Thymus (tissue), 11 donors: ENCODE measurements around the gene DUSP9. TPM values are rescaled to one million over a fixed set of nuclear protein-coding genes. Genes with fewer than 3 reads are reported as not detected.

Source experiments
- DNase-seq, 9 donors: peaks; one replicate each; pipeline ENCODE4 v3.0.0-alpha.2; 2013; ENCODE audit warnings: low spot score in 9 of 9, low read depth in 6 of 9, missing footprints in 1 of 9
- H3K27ac ChIP-seq, 2 donors: one replicate each; pipeline ENCODE4 v1.5.1; 2013; ENCODE audit warnings: control low read depth in 1 of 2, low read depth in 1 of 2, low read length in 1 of 2, mild to moderate bottlenecking in 1 of 2, moderate library complexity in 1 of 2
- H3K27me3 ChIP-seq, 2 donors: one replicate each; pipeline ENCODE4 v1.5.1; 2013; ENCODE audit warnings: low read length in 1 of 2; ENCODE audit not compliant: control insufficient read depth in 2 of 2, insufficient read depth in 1 of 2
- H3K36me3 ChIP-seq, 2 donors: one replicate each; pipeline ENCODE4 v1.5.1; 2013; ENCODE audit warnings: low read length in 1 of 2, mild to moderate bottlenecking in 1 of 2, moderate library complexity in 1 of 2; ENCODE audit not compliant: control insufficient read depth in 2 of 2, insufficient read depth in 2 of 2
- H3K4me1 ChIP-seq, 2 donors: one replicate each; pipeline ENCODE4 v1.5.1; 2013; ENCODE audit warnings: low read length in 2 of 2; ENCODE audit not compliant: control insufficient read depth in 2 of 2, insufficient read depth in 2 of 2
- H3K4me3 ChIP-seq, 2 donors: one replicate each; pipeline ENCODE4 v1.5.1; 2013; ENCODE audit warnings: low read length in 2 of 2, control low read depth in 1 of 2, mild to moderate bottlenecking in 1 of 2
- H3K9me3 ChIP-seq, 2 donors: one replicate each; pipeline ENCODE4 v1.5.1; 2013; ENCODE audit warnings: low read length in 1 of 2, mild to moderate bottlenecking in 1 of 2; ENCODE audit not compliant: control insufficient read depth in 2 of 2, insufficient read depth in 1 of 2
- WGBS: extraction: QIAGEN DNeasy Blood & Tissue Kit; methylation state at CpG from one replicate; pipeline ENCODE4 v1.1.7; 2013; 5-methylcytosine and 5-hydroxymethylcytosine counted together
- polyA plus RNA-seq: library from polyadenylated mRNA; stranded (reverse); fragments of 200-250 nt; gene quantifications from one replicate; pipeline ENCODE4 v1.2.3, GENCODE V29; 2013
- total RNA-seq: library from RNA; stranded (reverse); fragments of 120-200 nt; gene quantifications from one replicate; pipeline ENCODE4 v1.2.4, GENCODE V29; 2013
- donor health status: healthy.

The DUSP9 gene
- total and polyA plus RNA-seq, 2 donors: 0.07 to 1.7 TPM

- DNase-seq: peak in 1 of 9 donors; percentile 43
- peaks cover 19 to 42% of the 10 kb centered on the region in 2 donors for H3K27me3 ChIP-seq
- H3K4me3 ChIP-seq: no peak overlapping the region
- no peak overlapping the region for H3K27ac ChIP-seq
- H3K36me3 ChIP-seq: no peaks in the 10 kb centered on the region
- WGBS: 50% methylated on average over 20 of the region's 20 CpGs
- H3K9me3 ChIP-seq: peaks cover 0 to 9% of the 10 kb centered on the region in 2 donors
- H3K4me1 ChIP-seq: peaks cover 0 to 40% of the 10 kb centered on the region in 2 donors
These were observed 8.4 kb upstream of the DUSP9 start for GRCh38 chrX:153638436-153639176.

GRCh38 chrX:153639177-153640044, 7.6 kb upstream of the DUSP9 start:
- WGBS: 91% methylated on average over 28 of the region's 28 CpGs
- DNase-seq: no peak
- peaks cover 0 to 44% of the 10 kb centered on the region in 2 donors for H3K4me1 ChIP-seq
- peaks cover 0 to 9% of the 10 kb centered on the region in 2 donors for H3K9me3 ChIP-seq
- H3K4me3 ChIP-seq: no peak overlapping the region
- H3K27ac ChIP-seq: no peak overlapping the region
- no peaks in the 10 kb centered on the region for H3K36me3 ChIP-seq
- peaks cover 27 to 48% of the 10 kb centered on the region in 2 donors for H3K27me3 ChIP-seq

GRCh38 chrX:153640045-153640686, 6.8 kb upstream of the DUSP9 start:
- peaks cover 0 to 13% of the 10 kb centered on the region in 2 donors for H3K9me3 ChIP-seq
- no peak overlapping the region for H3K4me3 ChIP-seq
- no peak for DNase-seq
- no peak overlapping the region for H3K27ac ChIP-seq
- no peaks in the 10 kb centered on the region for H3K36me3 ChIP-seq
- WGBS: 95% methylated on average over 23 of the region's 23 CpGs
- peaks cover 31 to 55% of the 10 kb centered on the region in 2 donors for H3K27me3 ChIP-seq
- peaks cover 0 to 44% of the 10 kb centered on the region in 2 donors for H3K4me1 ChIP-seq

- Histone ChIP-seq H3K4me1 (peaks cover 0 to 44% of the 10 kb centered on the region in 2 donors), H3K27ac (no peak overlapping the region), H3K36me3 (no peaks in the 10 kb centered on the region), H3K27me3 (peaks cover 37 to 63% of the 10 kb centered on the region in 2 donors), H3K9me3 (peaks cover 0 to 15% of the 10 kb centered on the region in 2 donors), H3K4me3 (no peak overlapping the region)
- no peak for DNase-seq
- WGBS: 49% methylated on average over 26 of the region's 26 CpGs
These were observed 6.0 kb upstream of the DUSP9 start for GRCh38 chrX:153640736-153641575.

GRCh38 chrX:153641627-153642026, 5.4 kb upstream of the DUSP9 start:
- H3K36me3 ChIP-seq: no peaks in the 10 kb centered on the region
- H3K9me3 ChIP-seq: peaks cover 0 to 15% of the 10 kb centered on the region in 2 donors
- 12% methylated on average over 8 of the region's 8 CpGs for WGBS
- H3K4me3 ChIP-seq: no peak overlapping the region
- H3K4me1 ChIP-seq: peaks cover 0 to 44% of the 10 kb centered on the region in 2 donors
- no peak overlapping the region for H3K27ac ChIP-seq
- H3K27me3 ChIP-seq: peaks cover 44 to 68% of the 10 kb centered on the region in 2 donors
- DNase-seq: no peak

- WGBS: 2% methylated on average over 51 of the region's 62 CpGs
- DNase-seq: no peak
- peaks cover 0 to 43% of the 10 kb centered on the region in 2 donors for H3K4me1 ChIP-seq
- H3K4me3 ChIP-seq: peak overlapping the region in 1 of 2 donors; percentile 12
- no peaks in the 10 kb centered on the region for H3K36me3 ChIP-seq
- H3K27ac ChIP-seq: no peak overlapping the region
- peaks cover 48 to 73% of the 10 kb centered on the region in 2 donors for H3K27me3 ChIP-seq
- H3K9me3 ChIP-seq: peaks cover 0 to 15% of the 10 kb centered on the region in 2 donors
These were observed 4.8 kb upstream of the DUSP9 start for GRCh38 chrX:153642051-153642654.

- H3K36me3 ChIP-seq: no peaks in the 10 kb centered on the region
These were observed 4.2 kb upstream of the DUSP9 start for GRCh38 chrX:153642655-153643430.

More at GRCh38 chrX:153642655-153643430, 4.2 kb upstream of the DUSP9 start:
- Histone ChIP-seq H3K4me3 (no peak overlapping the region), H3K9me3 (peaks cover 0 to 15% of the 10 kb centered on the region in 2 donors), H3K27ac (no peak overlapping the region), H3K27me3 (peaks cover 55 to 80% of the 10 kb centered on the region in 2 donors), H3K4me1 (peaks cover 0 to 36% of the 10 kb centered on the region in 2 donors)
- 6% methylated on average over 45 of the region's 48 CpGs for WGBS
- peak in 2 of 9 donors; percentile 19 to 42 for DNase-seq
